CD1c-positive myeloid dendritic cell (primary cell): ENCODE results near the gene ELP6.

ENCODE experiments used
- DNase-seq: peaks from one replicate; pipeline ENCODE4 v3.0.0-alpha.2; 2016; ENCODE audit errors: extremely low spot score

Gene ELP6

GRCh38 chr3:47513125-47513929, at the start of gene ELP6:
Gene ELP6, minus strand, starts transcription at chr3:47513712. Its CDS starts 122 bp downstream, at chr3:47513590.
- DNase-seq = peak; percentile 98

- DNase-seq = no peak
Observed at GRCh38 chr3:47556351-47556750, 42.8 kb upstream of the ELP6 start.

GRCh38 chr3:47554335-47554734, 40.8 kb upstream of the ELP6 start:
- DNase-seq = no peak

GRCh38 chr3:47553407-47553806, 39.9 kb upstream of the ELP6 start:
- no peak for DNase-seq

GRCh38 chr3:47542471-47543173, 29.1 kb upstream of the ELP6 start:
- no peak for DNase-seq

GRCh38 chr3:47541583-47542108, 28.1 kb upstream of the ELP6 start:
- DNase-seq = no peak

- DNase-seq = no peak
Observed at GRCh38 chr3:47540281-47540680, 26.8 kb upstream of the ELP6 start.

- DNase-seq = no peak
Observed at GRCh38 chr3:47536967-47537366, 23.5 kb upstream of the ELP6 start.

GRCh38 chr3:47536221-47536891, 22.8 kb upstream of the ELP6 start:
- DNase-seq = no peak

GRCh38 chr3:47533996-47534454, 20.5 kb upstream of the ELP6 start:
- no peak for DNase-seq

GRCh38 chr3:47533481-47533880, 20.0 kb upstream of the ELP6 start:
- no peak for DNase-seq

- DNase-seq = no peak
Observed at GRCh38 chr3:47527952-47528725, 14.6 kb upstream of the ELP6 start.

- no peak for DNase-seq
Observed at GRCh38 chr3:47525617-47526016, 12.1 kb upstream of the ELP6 start.

- no peak for DNase-seq
Observed at GRCh38 chr3:47523310-47524073, 10.0 kb upstream of the ELP6 start.

- peak; percentile 90 for DNase-seq
Observed at GRCh38 chr3:47522082-47522987, 8.8 kb upstream of the ELP6 start.

- no peak for DNase-seq
Observed at GRCh38 chr3:47520756-47521155, 7.2 kb upstream of the ELP6 start.

- DNase-seq = no peak
Observed at GRCh38 chr3:47517937-47518336, 4.4 kb upstream of the ELP6 start.

- DNase-seq = no peak
Observed at GRCh38 chr3:47515864-47516319, 2.4 kb upstream of the ELP6 start.

GRCh38 chr3:47515100-47515499, 1.6 kb upstream of the ELP6 start:
- DNase-seq = no peak
